Measurements from ENCODE around the gene C9orf85.
"Not testable (repeated sequence)": the region's sequence is repeated elsewhere in the genome, so short reads cannot be mapped to it uniquely, and the experiment has no call there.

Gene C9orf85

GRCh38 chr9:71937898-71938297, 26.5 kb downstream of the C9orf85 start:
- TF ChIP-seq CTCF (IDR thresholded peaks at IDR 0.05; ENCODE audit: unreplicated experiment in 3 of 3) = no peak
- H3K4me1 Mint-ChIP-seq = peaks cover 10% of the 10 kb centered on the region
- no peak overlapping the region for H3K27ac Mint-ChIP-seq
- peaks cover 2% of the 10 kb centered on the region for H3K36me3 Mint-ChIP-seq (ENCODE audit: low read depth)
- H3K4me3 Mint-ChIP-seq = no peak overlapping the region
- H3K9me3 Mint-ChIP-seq = no peaks in the 10 kb centered on the region
- no peaks in the 10 kb centered on the region for H3K27me3 Mint-ChIP-seq (ENCODE audit: low read depth)

GRCh38 chr9:71941060-71941568, 29.7 kb downstream of the C9orf85 start:
- no peaks in the 10 kb centered on the region for H3K36me3 Mint-ChIP-seq (ENCODE audit: low read depth)
- H3K9me3 Mint-ChIP-seq = no peaks in the 10 kb centered on the region
- no peak for TF ChIP-seq CTCF (IDR thresholded peaks at IDR 0.05; ENCODE audit: unreplicated experiment in 3 of 3)
- no peak overlapping the region for H3K27ac Mint-ChIP-seq
- no peak overlapping the region for H3K4me3 Mint-ChIP-seq
- H3K4me1 Mint-ChIP-seq = peaks cover 27% of the 10 kb centered on the region
- H3K27me3 Mint-ChIP-seq (ENCODE audit: low read depth) = no peaks in the 10 kb centered on the region

- H3K36me3 Mint-ChIP-seq (ENCODE audit: low read depth) = no peaks in the 10 kb centered on the region
- H3K4me3 Mint-ChIP-seq = no peak overlapping the region
- H3K4me1 Mint-ChIP-seq = peaks cover 28% of the 10 kb centered on the region
- TF ChIP-seq CTCF (IDR thresholded peaks at IDR 0.05; ENCODE audit: unreplicated experiment in 3 of 3) = no peak
- no peaks in the 10 kb centered on the region for H3K9me3 Mint-ChIP-seq
- H3K27ac Mint-ChIP-seq = peak overlapping the region in 2 of 3 experiments; percentile 3 to 25
- no peaks in the 10 kb centered on the region for H3K27me3 Mint-ChIP-seq (ENCODE audit: low read depth)
Observed at GRCh38 chr9:71941998-71942567, 30.6 kb downstream of the C9orf85 start.

GRCh38 chr9:71944754-71945375, 33.4 kb downstream of the C9orf85 start:
- Mint-ChIP-seq H3K4me3 (no peak overlapping the region), H3K4me1 (peaks cover 28% of the 10 kb centered on the region), H3K27ac (peak overlapping the region in 2 of 3 experiments; percentile 1 to 13), H3K27me3 (ENCODE audit: low read depth) (no peaks in the 10 kb centered on the region), H3K36me3 (ENCODE audit: low read depth) (peaks cover 11% of the 10 kb centered on the region), H3K9me3 (no peaks in the 10 kb centered on the region)
- no peak for TF ChIP-seq CTCF (IDR thresholded peaks at IDR 0.05; ENCODE audit: unreplicated experiment in 3 of 3)

GRCh38 chr9:71954652-71955051, 43.2 kb downstream of the C9orf85 start:
- peaks cover 10% of the 10 kb centered on the region for H3K36me3 Mint-ChIP-seq (ENCODE audit: low read depth)
- not testable (repeated sequence) for H3K4me1 Mint-ChIP-seq; H3K27ac Mint-ChIP-seq; H3K27me3 Mint-ChIP-seq (ENCODE audit: low read depth); H3K4me3 Mint-ChIP-seq; H3K9me3 Mint-ChIP-seq

GRCh38 chr9:71955300-71955915, 44.0 kb downstream of the C9orf85 start:
- no peaks in the 10 kb centered on the region for H3K9me3 Mint-ChIP-seq
- peaks cover 11% of the 10 kb centered on the region for H3K36me3 Mint-ChIP-seq (ENCODE audit: low read depth)
- no peak overlapping the region for H3K4me3 Mint-ChIP-seq
- H3K27ac Mint-ChIP-seq = no peak overlapping the region
- no peaks in the 10 kb centered on the region for H3K27me3 Mint-ChIP-seq (ENCODE audit: low read depth)
- H3K4me1 Mint-ChIP-seq = no peaks in the 10 kb centered on the region
- TF ChIP-seq CTCF (IDR thresholded peaks at IDR 0.05; ENCODE audit: unreplicated experiment in 3 of 3) = no peak
